ENCODE data around the gene GRAMD2A. TPM values are rescaled to one million over a fixed set of nuclear protein-coding genes. Genes with fewer than 3 reads are reported as not detected.

The GRAMD2A gene
- total RNA-seq, 1 donor from 2014 or later, result not detected

DNA sequence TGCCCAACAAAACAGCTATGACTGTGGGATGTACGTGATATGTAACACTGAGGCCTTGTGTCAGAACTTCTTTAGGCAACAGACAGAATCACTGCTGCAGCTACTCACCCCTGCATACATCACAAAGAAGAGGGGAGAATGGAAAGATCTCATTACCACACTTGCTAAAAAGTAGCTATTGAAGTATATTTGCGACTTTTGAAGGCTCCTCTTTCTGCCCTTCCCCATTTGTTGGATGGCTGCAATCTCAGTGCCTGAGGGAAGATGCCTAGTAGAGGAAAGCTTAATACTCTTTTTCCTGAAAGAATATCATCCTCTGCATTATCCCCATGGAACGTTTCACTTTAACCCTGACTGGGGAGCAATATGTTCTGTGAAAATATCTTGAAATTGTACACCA is 57.5 kb downstream of the GRAMD2A start:
- intact Hi-C loops (cut with micrococcal nuclease), result no loop called here

DNA sequence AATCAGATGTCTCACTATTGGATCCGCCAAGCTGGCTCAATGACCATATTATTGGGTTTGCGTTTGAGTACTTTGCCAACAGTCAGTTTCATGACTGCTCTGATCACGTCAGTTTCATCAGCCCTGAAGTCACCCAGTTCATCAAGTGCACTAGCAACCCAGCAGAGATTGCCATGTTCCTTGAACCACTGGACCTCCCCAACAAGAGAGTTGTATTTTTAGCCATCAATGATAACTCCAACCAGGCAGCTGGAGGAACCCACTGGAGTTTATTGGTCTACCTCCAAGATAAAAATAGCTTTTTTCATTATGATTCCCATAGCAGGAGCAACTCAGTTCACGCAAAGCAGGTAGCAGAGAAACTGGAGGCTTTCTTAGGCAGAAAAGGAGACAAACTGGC is 57.9 kb downstream of the GRAMD2A start:
- intact Hi-C loops (cut with micrococcal nuclease), result no loop called here

DNA sequence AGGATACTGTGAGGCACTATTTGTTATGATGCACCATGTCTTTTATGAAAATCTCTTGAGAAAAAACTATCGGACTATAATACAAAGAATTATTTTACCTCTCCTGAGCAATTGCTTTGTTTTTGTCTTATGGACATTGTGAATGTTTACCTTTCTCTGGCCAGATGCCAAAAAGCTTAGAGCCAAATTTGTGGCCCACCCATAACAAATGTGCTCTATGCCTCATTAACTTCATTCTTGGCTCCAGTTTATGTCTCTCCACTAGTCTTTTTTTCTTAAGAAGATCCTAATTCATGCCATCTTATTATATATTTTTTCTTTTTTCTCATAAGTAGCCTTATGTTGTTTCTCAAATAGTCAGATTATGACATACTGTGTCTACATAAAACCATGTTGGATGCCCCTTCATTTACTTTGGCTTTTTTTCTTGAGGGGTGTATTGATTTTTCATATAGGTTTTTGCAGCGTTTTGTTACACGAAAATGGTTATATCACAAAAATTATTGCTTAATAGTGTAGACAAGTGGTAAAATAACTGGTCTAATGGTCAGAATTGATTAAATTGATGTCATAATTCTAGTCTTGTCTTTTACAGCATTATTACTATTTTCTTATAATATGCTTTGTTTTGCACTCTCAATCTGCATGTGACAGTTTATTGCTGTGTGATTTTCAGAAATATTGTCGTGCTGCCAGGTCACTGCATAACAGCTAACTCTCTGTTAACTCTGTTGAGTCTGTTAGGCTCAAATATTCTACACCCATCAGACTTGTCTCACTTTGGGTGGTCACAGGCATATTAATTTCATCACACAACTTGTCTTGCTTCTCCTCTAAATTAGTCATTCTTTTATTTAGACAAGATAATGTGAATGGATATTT is 61.2 kb downstream of the GRAMD2A start:
- intact Hi-C loops (cut with micrococcal nuclease), result no loop called here

DNA sequence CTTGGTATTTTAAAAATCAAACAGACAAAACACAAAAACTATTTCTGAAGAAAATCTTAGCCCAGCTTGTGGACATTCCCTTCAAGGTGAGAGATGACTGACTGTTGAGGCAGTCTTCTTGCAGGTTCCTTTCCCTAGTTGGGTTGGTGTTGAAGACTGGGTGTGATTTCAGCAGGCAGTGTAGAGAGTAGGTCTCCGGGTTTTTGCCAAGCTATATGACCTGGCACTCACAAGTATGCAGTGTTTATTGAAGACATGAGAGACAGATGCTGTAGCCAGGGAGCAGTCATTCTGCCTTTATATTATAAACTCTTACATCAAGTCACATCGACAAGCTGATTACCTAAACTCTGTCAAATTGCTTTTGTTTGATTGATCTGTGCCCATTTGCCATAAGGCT is 61.9 kb downstream of the GRAMD2A start:
- intact Hi-C loops (cut with micrococcal nuclease), result no loop called here

DNA sequence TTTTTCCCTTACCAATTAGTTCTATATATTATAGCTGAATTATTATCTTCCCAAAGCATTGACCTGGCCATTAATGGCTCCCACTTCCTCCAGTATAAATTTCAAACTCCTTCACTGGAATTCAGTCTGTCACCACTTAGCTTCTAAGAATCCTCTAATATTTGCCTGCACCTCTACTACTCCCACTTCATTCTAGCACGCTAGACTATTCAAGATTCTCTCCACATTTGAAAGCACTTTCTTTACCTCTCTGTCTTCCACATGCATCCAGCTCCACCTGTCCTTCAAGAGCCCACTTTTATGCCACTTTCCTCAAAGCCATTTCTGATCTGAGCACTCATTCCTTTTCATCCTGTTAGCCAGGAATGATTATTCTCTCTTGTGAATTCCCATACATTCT is 64.4 kb downstream of the GRAMD2A start:
- intact Hi-C loops (cut with micrococcal nuclease), result no loop called here

DNA sequence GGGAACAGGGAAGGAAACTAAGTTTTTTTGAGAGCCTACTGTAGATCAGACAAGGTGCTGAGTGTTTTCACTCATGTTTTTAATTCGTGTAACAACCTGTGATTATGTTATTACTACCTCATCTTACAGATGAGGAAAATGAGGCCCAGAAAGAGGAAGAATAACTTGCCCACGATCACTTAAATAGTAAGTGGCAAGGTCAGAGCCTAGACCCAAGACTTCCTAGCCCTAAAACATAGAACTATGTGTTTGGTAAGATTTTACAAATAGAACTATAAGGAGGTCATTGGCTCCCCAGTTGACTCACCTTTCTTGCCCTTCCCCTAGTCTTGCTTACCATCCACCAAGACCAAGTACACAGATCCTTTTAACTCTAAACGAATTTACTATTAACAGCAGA is 65.7 kb downstream of the GRAMD2A start:
- intact Hi-C loops (cut with micrococcal nuclease), result no loop called here

DNA sequence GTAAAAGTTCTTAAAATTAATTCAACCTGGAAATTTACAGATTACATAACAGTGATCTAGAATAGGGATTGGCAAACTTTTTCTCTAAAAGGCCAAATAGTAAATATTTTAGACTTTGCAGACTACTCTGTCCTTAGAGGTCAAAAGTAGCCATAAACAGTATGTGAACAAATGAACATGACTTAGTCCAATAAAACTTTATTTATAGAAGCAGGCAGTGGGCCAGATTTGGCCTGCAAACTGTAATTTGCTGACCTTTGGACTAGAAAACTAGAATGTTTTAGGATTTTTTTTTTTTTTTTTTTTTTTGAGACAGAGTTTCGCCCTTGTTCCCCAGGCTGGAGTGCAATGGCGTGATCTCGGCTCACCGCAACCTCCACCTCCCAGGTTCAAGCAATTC is 67.3 kb downstream of the GRAMD2A start:
- intact Hi-C loops (cut with micrococcal nuclease), result no loop called here

DNA sequence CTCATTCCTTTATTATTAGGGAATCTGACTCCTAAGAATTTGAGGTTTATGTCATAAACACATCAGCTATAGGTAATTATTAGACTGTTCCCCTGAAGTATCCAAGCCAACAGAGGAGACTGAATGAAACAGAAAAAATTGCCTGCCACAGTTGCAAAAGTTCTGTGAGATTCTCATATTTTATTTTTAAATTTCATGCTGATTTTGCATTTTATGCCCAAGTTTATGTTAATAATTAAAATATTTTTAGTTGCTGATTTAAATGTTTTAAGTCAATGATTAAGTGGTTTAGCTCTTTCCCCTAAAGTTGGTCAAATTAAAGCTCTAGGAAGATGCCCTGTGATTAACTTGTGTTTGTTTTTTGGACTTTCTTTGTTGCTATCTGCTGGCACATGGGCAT is 69.2 kb downstream of the GRAMD2A start:
- intact Hi-C loops (cut with micrococcal nuclease), result no loop called here

DNA sequence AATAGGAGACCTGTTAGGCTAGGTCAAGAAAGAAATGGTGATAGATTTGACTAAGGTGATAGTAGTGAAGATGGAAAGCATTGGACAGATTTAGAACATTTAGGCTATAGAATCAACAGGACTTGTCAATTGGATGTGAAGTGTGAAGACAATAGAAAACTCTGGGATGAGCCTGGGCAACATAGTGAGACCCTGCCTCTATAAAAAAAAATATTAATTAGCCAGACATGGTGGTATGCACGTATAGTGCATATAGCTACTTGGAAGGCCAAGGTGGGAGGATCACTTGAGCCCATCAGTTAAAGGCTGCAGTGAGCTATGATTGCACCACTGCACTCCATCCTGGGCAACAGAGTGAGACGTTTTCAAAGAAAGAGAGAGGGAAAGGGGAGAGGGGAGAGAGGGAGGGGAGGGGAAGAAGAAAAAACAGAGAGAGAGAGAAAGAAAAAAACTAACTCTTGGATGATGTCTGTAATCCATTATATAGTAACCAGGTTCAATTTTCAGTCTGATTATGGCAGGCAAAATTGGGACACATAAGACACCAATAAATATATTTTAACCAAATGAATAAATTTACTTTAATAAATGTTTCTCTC is 69.8 kb downstream of the GRAMD2A start:
- intact Hi-C loops (cut with micrococcal nuclease), result no loop called here

DNA sequence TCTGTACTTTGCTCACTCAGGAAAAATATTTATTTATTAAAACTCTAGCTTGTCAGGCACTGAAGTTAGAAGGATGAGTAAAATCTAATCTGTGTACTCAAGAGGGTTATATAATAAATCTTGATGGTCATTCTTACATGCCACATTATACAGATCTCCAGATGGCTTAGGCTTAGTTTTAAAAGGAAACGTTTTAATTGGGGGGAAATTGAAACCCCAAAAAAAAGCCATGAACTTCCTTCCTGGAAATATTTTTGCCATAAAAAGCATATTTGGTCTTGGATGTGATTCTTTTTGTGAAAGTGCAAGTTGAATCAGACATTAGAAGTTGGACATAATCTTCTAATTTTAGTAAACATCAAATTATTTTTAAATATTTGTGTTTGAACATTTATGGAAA is 73.4 kb downstream of the GRAMD2A start:
- intact Hi-C loops (cut with micrococcal nuclease), result no loop called here

DNA sequence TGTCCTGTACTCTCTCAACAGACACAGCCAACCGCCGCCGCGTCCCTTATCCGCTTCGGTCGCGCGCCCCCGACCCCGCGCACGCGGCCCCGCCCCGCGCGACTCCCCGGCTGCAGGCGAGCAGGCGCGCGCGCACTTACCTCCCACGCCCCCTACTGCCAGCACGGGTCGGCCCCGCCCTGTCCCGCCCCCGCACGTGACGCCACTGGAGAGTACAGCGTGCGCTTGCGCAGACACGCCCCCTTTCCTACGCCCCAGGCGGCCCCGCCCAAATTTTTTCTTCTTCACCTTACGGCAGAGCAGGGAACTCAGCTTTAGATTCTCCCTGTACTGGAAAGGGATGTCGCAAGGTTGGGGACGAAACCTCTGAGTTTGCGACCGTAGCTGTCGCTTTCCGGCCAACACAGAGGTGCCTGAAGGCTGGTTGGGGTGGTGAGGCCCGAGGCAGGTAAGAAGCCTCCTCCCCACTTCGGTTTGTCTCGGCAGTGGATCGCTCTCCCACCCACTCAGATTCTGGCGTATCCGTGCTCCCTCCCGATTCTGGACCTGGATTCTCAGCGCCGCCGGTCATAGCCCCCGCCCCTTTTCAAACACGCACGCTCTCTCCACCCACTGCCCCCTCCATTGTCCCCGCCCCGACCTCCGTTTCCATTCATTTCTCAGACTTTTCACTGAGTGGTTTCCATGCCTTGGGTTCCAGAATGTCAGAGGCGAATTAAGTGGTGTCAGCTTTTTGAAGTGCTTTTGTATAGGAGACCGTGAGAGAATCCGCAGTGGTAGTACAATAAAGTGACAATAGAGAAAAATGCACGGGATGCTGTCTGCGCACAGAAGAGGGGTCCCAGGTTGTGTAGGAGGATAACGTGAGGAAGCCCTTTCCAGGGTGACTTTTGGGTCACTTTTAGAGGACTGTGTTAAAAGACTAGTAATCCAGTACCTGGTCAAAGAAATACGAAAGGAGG is 79.3 kb downstream of the GRAMD2A start, which contains the start of the genes MYO9A and SENP8:
MYO9A (minus strand) TSS at position 134 of the 962 bp plus-strand sequence. CDS start 71,587 bp downstream, outside the sequence.
SENP8 (plus strand) TSS at position 387 of the 962 bp plus-strand sequence. CDS start 21,221 bp downstream, outside the sequence.
- intact Hi-C loops (cut with micrococcal nuclease), result loop anchor here (1.0 to 5.0 kb wide), 3 partner anchors 110 to 354 kb away; partner anchors contain the start of genes ARIH1 and HEXA

DNA sequence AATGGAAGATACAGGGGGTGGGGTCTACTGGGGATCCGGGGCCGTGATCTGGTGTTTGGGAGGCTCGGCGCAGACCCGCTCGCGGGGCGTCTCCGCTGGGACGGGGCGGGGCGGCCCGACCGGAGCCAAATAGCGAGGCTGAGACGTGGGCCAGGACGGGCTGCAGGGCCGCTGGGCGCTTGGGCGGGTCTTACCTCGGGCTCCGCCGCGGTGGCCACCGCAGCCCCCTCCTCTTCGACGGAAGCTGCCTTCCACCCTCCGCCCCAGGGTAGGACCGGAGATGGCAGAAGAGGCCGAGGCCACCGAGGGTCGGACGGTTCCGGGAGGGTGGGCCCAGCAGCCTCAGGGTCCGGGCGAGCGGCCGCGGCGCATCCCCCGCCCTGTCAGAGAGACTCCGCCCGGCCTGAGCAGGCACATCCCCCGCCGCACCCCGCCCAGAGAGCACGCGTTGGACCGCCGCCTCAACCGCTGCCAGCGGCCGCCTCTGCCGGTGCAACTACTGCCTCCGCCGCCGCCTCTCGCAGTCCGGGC is 80.0 kb downstream of the GRAMD2A start:
- intact Hi-C loops (cut with micrococcal nuclease), result loop anchor here (1.0 to 5.0 kb wide), 4 partner anchors 111 to 355 kb away; partner anchors contain the start of genes ARIH1, HEXA and PARP6

DNA sequence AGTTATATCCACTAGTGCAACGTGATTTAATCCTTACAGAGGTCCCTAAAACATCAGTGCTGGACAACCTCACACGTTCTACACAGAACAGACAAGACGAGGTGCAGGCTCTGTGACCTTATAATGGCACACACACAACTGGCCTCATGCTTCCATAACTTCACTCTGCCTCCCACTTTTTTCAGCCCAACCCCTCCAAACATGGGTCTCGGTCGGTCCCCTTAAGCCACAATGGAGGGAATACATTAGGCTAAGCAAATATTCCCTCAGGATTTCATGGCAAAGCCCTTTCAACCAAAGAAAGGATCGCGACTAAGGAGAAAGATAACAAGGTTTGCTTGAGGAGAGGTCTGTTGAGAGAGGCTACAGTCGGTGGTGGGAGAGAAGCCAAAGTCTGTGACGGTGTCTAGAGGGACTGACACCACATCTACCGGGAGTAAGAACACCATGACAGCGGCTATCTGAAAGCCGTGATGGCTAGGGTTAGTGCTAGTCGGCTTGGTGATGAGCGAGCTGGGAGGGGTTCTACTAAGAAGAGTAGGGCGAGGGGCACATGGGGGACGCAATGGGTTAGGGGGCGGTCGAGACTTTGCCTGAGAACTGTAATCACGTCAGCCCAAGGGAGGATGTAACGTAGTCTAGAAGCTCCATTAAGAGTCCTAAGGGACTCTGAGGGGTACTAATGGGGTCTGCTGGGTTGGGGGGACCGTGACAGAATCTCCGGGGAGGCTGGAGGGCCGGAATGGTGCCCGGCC is 80.7 kb downstream of the GRAMD2A start:
- intact Hi-C loops (cut with micrococcal nuclease), result loop anchor here (1.0 to 5.0 kb wide), 2 partner anchors 155 to 355 kb away; partner anchors contain the start of genes ARIH1 and PARP6

DNA sequence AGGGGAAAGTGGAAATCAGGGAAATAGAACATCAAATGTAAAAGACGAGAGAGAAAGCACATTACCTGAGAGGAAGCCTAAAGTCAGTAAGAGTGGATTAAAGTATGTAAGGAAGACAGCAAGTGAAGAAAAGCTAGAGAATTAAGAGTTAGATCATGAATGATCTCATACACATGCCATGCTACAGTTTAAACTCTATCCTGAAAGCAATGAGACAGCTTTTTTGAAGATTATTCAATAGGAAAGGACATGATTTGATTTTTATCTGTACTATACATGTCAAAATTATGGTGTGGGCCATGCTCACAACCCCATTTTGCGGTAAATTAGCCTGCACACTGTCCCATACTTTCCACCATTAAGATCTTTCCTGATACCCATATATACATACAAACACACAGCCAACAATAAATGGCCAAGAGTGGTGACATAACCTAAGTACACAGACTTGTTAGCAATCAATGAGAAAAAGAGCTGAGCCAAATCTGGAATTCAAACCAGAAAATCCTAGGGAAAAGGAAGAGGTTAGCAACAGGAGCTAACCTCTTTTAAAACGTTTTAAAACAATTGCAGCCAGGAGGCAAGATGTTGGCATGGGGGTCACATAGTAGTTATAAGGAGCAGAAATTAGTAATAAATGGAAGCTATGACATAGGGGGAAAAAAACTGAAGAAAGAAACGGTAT is 84.1 kb downstream of the GRAMD2A start:
- intact Hi-C loops (cut with micrococcal nuclease), result no loop called here

DNA sequence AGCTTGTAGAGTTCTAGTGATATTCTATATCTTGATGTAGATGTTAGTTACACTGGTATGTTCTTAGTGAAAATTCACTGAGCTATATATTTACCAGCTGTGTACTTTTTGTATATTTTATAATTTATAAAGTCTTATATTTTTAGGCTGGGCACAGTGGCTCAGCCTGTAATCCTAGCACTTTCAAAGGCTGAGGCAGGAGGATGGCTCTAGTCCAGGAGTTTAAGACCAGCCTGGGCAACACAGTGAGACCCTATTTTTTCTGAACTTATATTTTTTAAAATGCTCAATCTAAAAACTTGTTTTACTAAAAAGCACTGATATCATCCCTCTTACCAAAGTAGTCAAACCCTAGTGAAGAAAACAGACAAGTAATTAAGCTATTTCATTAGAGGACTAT is 84.8 kb downstream of the GRAMD2A start:
- intact Hi-C loops (cut with micrococcal nuclease), result no loop called here

DNA sequence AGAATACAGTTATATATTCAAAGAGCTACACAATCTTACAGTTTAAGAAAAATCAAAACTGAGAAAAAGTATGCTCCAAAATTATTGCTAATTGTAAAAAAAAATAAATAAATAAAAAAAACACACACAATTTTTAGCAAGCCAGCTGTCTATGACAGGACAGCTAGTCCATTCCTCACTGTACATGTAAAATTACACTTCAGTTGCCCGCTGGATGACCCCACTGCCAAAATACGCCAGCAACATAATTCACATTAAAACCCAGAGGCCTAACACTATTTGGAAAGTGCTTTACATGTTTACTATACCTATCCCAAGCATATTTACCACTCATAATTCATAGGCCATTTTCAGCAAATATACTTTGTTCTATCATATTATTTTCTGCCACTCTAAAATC is 85.5 kb downstream of the GRAMD2A start:
- intact Hi-C loops (cut with micrococcal nuclease), result no loop called here

DNA sequence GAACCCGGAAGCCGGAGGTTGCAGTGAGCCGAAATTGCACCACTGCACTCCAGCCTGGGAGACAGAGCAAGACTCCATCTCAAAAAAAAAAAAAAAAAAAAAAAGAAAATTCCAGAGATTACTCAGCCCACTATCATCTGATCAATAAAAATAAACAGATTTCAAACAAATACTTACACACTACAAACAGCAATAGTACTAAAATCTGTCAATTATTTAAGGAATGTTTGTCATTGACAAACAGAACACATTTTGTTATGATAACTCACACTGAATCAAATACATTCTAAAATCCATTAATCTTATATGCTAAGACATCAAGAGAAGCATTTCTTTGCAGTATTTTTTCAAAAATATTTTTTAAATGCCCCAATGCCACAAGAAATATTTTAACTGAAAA is 87.2 kb downstream of the GRAMD2A start:
- intact Hi-C loops (cut with micrococcal nuclease), result no loop called here

All from T-helper 2 cell treated with Interferon-gamma antibody and Interleukin-4, amounts not matched to agents 100 ng/mL and 5 ng/mL, for 36 hours (primary cell).